ENCODE data around the gene PMS1.

DNA sequence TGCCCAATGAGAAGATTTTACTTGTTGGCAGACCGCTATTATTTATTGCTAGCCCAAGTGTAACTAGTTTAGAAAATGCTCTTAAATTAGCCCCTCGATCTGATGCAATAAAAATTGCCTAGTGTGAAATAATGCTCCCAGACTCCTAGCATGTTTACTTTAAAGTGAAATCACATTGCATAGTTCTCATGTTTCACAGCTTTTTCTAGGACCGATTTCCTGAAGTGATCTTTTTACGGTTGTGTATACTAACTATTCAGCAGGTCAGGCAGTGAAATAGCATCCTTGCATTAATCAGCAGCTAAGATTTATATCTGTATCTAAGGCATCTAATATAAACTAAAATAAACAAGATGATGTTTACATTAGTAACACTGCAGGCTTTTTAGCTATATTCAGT, 52.4 kb downstream of the PMS1 start:
- TF ChIP-seq, protein P1, sequence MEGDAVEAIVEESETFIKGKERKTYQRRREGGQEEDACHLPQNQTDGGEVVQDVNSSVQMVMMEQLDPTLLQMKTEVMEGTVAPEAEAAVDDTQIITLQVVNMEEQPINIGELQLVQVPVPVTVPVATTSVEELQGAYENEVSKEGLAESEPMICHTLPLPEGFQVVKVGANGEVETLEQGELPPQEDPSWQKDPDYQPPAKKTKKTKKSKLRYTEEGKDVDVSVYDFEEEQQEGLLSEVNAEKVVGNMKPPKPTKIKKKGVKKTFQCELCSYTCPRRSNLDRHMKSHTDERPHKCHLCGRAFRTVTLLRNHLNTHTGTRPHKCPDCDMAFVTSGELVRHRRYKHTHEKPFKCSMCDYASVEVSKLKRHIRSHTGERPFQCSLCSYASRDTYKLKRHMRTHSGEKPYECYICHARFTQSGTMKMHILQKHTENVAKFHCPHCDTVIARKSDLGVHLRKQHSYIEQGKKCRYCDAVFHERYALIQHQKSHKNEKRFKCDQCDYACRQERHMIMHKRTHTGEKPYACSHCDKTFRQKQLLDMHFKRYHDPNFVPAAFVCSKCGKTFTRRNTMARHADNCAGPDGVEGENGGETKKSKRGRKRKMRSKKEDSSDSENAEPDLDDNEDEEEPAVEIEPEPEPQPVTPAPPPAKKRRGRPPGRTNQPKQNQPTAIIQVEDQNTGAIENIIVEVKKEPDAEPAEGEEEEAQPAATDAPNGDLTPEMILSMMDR (IDR thresholded peaks at IDR 0.05), result no peak
- TF ChIP-seq POLR2A (IDR thresholded peaks at IDR 0.05), result no peak

All from testis (tissue), 2 donors.